GM10266 (cell line): ENCODE results near the gene ABCC9.

Experiments
- DNase-seq: peaks from one replicate; pipeline ENCODE4 v3.0.0; 2012; ENCODE audit errors: extremely low spot score
- TF ChIP-seq, protein P1 (sequence below): IDR thresholded peaks from 2 replicates; pipeline ENCODE4 v1.5.1; 2012; ENCODE audit warnings: mild to moderate bottlenecking, low read depth; ENCODE audit not compliant: control insufficient read depth, insufficient read depth; ENCODE audit errors: missing control alignments

Gene ABCC9

DNA sequence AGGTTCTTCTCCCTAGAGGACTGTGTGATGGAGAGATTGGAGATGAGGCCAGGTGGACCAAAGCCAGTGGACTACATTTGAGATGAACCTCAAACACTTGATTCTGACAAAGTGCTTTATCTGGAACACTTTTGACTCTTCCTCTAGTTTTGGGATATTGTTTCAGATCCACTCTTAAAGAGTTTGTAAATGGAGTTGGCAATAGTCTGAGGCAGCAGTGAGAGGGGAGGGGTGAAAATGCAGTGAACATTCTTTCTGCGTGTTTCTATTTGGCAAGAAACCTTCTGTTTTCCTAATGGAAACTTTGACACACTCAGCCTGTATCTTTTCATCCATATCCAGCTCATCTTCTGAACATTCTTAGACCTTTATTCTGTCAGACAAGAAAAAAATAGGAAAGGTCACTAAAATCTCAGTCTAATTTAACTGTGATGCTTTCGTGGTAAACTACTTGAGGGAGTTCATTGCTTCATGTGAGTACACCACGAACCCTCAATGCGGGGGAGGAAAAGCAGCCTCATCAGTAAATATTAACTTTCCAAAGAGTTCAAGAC, 109.4 kb downstream of the ABCC9 start:
- TF ChIP-seq, protein P1, sequence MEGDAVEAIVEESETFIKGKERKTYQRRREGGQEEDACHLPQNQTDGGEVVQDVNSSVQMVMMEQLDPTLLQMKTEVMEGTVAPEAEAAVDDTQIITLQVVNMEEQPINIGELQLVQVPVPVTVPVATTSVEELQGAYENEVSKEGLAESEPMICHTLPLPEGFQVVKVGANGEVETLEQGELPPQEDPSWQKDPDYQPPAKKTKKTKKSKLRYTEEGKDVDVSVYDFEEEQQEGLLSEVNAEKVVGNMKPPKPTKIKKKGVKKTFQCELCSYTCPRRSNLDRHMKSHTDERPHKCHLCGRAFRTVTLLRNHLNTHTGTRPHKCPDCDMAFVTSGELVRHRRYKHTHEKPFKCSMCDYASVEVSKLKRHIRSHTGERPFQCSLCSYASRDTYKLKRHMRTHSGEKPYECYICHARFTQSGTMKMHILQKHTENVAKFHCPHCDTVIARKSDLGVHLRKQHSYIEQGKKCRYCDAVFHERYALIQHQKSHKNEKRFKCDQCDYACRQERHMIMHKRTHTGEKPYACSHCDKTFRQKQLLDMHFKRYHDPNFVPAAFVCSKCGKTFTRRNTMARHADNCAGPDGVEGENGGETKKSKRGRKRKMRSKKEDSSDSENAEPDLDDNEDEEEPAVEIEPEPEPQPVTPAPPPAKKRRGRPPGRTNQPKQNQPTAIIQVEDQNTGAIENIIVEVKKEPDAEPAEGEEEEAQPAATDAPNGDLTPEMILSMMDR = no peak
- DNase-seq = no peak

GRCh38 chr12:21828779-21829178, 112.4 kb downstream of the ABCC9 start:
- TF ChIP-seq, protein P1 = no peak
- no peak for DNase-seq

DNA sequence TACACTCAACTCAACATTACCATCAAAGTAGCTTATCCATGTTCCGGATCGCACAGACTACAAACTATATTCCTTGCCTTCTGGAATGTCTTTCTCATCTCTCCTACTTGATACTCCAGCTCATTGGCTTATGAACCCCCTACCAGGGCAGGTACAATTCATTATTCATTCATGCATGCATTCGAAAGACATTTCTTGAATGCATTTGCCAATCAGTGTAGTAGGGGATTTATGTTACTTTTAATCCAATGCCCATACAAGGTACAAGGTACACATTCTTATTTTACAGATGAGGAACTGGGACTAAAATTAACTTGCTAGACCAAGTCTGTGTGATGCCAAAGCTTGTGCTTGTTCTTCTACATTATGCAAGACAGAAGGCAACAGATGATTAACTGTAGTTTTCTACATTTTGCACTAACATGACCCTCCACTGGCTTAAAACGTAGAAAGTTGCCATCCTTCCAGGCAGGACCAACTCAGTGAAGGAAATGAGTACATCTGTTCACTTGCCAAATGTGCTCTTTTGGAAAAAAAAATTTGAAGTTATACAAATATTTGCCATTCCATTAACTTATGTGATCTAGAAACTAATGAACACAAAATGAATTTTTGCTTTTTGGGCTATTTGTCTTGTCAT, 113.0 kb downstream of the ABCC9 start:
- no peak for DNase-seq

GRCh38 chr12:21827083-21827482, 114.1 kb downstream of the ABCC9 start:
- TF ChIP-seq, protein P1 = no peak

More for the DNA sequence above, 113.0 kb downstream of the ABCC9 start:
- TF ChIP-seq, protein P1 = no peak

DNA sequence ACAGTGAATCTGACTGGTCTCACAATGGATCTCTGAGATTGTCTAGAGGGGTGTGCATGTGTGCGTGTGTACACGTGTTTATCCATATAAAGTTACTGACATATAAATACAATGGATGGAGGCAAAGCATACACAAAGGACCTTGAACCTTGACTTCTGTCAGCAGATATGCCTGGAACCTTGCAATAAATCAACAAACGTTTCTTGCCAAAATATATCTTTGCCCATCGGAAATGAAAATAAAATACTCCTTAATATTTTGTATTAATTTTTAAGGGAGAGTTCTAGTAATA, 114.7 kb downstream of the ABCC9 start:
- TF ChIP-seq, protein P1 = no peak
- DNase-seq = no peak

More at GRCh38 chr12:21827083-21827482, 114.1 kb downstream of the ABCC9 start:
- no peak for DNase-seq

GRCh38 chr12:21825886-21826617, 115.2 kb downstream of the ABCC9 start:
- TF ChIP-seq, protein P1 = no peak
- DNase-seq = no peak

GRCh38 chr12:21823581-21823980, 117.6 kb downstream of the ABCC9 start:
- TF ChIP-seq, protein P1 = no peak
- DNase-seq = no peak
